NCI-H345 treated with DMSO at 0.1 percent for 48 hours (cell line): ENCODE measurements around the gene ACBD4.

Experiments used
- DNase-seq: peaks from one replicate; lab custom pipeline; 2025; ENCODE audit not compliant: unreplicated experiment; lab: John Stamatoyannopoulos, UW

The ACBD4 gene

GRCh38 chr17:45184144-45184543 lies 48.7 kb downstream of the ACBD4 start:
- DNase-seq, result no peak

GRCh38 chr17:45186801-45187354 lies 51.4 kb downstream of the ACBD4 start:
- DNase-seq, result no peak

GRCh38 chr17:45189009-45189408 lies 53.5 kb downstream of the ACBD4 start:
- no peak for DNase-seq

GRCh38 chr17:45190503-45191255 lies 55.2 kb downstream of the ACBD4 start:
- no peak for DNase-seq
